Activated B cell treated with CpG ODN at 0.5 μM for 24 hours (primary cell): ENCODE results near the gene MDM4. TPM values are rescaled to one million over a fixed set of nuclear protein-coding genes. Genes with fewer than 3 reads are reported as not detected.

Experiments
- ATAC-seq: fragments of 200-7000 bp; cut with Tn5 transposase; one replicate; pipeline ENCODE4 v1.10.0; 2021; ENCODE audit warnings: low read depth, mild to moderate bottlenecking, moderate library complexity
- CTCF ChIA-PET: fragments of 350-600 bp; sonication (Branson Sonifier 250); formaldehyde crosslinking; loops from one replicate; lab custom pipeline; 2021; ENCODE audit warnings: antibody characterized with exemption; lab: Charles Lee
- POLR2A ChIA-PET: fragments of 350-600 bp; sonication (Branson Sonifier 250); formaldehyde crosslinking; loops from one replicate; lab custom pipeline; 2021; ENCODE audit warnings: antibody characterized with exemption; lab: Charles Lee
- DNase-seq: peaks from one replicate; pipeline ENCODE4 v3.0.0; 2022
- H3K27ac Mint-ChIP-seq: one replicate; pipeline ENCODE4 v1.8.0; 2020; ENCODE audit warnings: mixed read lengths
- H3K27me3 Mint-ChIP-seq: one replicate; pipeline ENCODE4 v1.8.0; 2021; ENCODE audit warnings: mixed read lengths
- H3K36me3 Mint-ChIP-seq: one replicate; pipeline ENCODE4 v1.8.0; 2021; ENCODE audit warnings: low read depth, mixed read lengths
- H3K4me1 Mint-ChIP-seq: one replicate; pipeline ENCODE4 v1.8.0; 2021; ENCODE audit warnings: mixed read lengths
- H3K4me3 Mint-ChIP-seq: one replicate; pipeline ENCODE4 v1.8.0; 2020; ENCODE audit warnings: mild to moderate bottlenecking, mixed read lengths
- H3K9me3 Mint-ChIP-seq: one replicate; pipeline ENCODE4 v1.8.0; 2020; ENCODE audit warnings: mixed read lengths
- intact Hi-C: fragments of 100-400 bp; cut with micrococcal nuclease; formaldehyde crosslinking; loops from one replicate; pipeline ENCODE4 v1.15.1; 2024
- total RNA-seq: library from RNA; stranded (reverse); gene quantifications from 2 replicates; pipeline ENCODE4 v1.2.3, GENCODE V29; 2022
- TF ChIP-seq, protein P1 (sequence below): fragments of 200-600 bp; IDR thresholded peaks from one replicate; pipeline ENCODE4 v1.8.0; 2022; ENCODE audit warnings: antibody characterized with exemption, mild to moderate bottlenecking

MDM4 gene, protein sequence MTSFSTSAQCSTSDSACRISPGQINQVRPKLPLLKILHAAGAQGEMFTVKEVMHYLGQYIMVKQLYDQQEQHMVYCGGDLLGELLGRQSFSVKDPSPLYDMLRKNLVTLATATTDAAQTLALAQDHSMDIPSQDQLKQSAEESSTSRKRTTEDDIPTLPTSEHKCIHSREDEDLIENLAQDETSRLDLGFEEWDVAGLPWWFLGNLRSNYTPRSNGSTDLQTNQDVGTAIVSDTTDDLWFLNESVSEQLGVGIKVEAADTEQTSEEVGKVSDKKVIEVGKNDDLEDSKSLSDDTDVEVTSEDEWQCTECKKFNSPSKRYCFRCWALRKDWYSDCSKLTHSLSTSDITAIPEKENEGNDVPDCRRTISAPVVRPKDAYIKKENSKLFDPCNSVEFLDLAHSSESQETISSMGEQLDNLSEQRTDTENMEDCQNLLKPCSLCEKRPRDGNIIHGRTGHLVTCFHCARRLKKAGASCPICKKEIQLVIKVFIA
- 221 and 264 TPM in 2 replicates for total RNA-seq

DNA sequence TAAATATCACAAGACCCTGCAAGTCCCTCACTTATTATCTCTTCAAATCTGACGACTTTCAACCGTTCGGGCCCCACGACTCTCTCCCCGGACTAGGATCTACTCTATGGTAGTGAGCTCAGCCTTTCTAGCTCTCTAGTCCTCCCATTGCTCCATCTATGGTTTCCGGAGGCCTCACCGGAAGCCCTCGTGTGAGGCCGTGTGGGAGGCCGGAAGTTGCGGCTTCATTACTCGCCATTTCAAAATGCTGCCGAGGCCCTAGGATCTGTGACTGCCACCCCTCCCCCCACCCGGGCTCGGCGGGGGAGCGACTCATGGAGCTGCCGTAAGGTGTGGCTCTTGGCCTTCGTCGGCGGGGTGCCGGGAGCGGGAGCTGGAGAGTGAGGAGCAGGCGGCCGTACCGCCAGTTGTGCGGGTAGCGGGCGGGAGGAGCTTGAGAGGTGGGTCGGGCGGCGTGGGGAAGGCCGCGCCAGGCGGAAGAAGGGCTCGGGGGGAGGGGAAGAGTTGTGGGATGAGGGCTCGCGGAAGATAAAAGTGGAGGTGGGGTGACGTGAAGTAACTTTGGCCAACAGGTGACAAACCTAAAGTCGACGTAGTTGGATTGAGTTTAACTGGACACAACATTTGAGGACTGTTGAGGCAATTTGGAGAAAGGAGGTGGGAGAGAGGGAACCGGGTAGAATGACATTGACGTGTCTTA is at the start of gene MDM4:
TSS of gene MDM4 (plus strand) at position 227 of the 700 bp plus-strand sequence. CDS start 9,113 bp downstream, outside the sequence.
- H3K36me3 Mint-ChIP-seq = peaks cover 34% of the 10 kb centered on the region
- no peaks in the 10 kb centered on the region for H3K9me3 Mint-ChIP-seq
- no peak within 1 kb of the TSS for H3K27ac Mint-ChIP-seq
- peak; percentile 91 for DNase-seq
- peaks cover 80% of the 10 kb centered on the region for H3K4me1 Mint-ChIP-seq
- intact Hi-C loops = loop anchor here (1.0 to 10.0 kb wide), 7 partner anchors 9 to 798 kb away; partner anchors contain the start of genes SNRPE, ZBED6 and ZC3H11A
- CTCF ChIA-PET = interaction anchor here (0.7 to 3.6 kb wide), 11 partner anchors 9 to 291 kb away, joined by 3 to 16 read pairs (median 4); no protein-coding TSS in a partner anchor
- POLR2A ChIA-PET = interaction anchor here (0.6 to 6.5 kb wide), 26 partner anchors 8 to 695 kb away, joined by 3 to 133 read pairs (median 6); partner anchors contain the start of genes PIK3C2B and PPP1R15B
- H3K27me3 Mint-ChIP-seq = no peaks in the 10 kb centered on the region
- H3K4me3 Mint-ChIP-seq = no peak within 1 kb of the TSS
- TF ChIP-seq, protein P1, sequence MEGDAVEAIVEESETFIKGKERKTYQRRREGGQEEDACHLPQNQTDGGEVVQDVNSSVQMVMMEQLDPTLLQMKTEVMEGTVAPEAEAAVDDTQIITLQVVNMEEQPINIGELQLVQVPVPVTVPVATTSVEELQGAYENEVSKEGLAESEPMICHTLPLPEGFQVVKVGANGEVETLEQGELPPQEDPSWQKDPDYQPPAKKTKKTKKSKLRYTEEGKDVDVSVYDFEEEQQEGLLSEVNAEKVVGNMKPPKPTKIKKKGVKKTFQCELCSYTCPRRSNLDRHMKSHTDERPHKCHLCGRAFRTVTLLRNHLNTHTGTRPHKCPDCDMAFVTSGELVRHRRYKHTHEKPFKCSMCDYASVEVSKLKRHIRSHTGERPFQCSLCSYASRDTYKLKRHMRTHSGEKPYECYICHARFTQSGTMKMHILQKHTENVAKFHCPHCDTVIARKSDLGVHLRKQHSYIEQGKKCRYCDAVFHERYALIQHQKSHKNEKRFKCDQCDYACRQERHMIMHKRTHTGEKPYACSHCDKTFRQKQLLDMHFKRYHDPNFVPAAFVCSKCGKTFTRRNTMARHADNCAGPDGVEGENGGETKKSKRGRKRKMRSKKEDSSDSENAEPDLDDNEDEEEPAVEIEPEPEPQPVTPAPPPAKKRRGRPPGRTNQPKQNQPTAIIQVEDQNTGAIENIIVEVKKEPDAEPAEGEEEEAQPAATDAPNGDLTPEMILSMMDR = no peak
- peak; percentile 80 for ATAC-seq

DNA sequence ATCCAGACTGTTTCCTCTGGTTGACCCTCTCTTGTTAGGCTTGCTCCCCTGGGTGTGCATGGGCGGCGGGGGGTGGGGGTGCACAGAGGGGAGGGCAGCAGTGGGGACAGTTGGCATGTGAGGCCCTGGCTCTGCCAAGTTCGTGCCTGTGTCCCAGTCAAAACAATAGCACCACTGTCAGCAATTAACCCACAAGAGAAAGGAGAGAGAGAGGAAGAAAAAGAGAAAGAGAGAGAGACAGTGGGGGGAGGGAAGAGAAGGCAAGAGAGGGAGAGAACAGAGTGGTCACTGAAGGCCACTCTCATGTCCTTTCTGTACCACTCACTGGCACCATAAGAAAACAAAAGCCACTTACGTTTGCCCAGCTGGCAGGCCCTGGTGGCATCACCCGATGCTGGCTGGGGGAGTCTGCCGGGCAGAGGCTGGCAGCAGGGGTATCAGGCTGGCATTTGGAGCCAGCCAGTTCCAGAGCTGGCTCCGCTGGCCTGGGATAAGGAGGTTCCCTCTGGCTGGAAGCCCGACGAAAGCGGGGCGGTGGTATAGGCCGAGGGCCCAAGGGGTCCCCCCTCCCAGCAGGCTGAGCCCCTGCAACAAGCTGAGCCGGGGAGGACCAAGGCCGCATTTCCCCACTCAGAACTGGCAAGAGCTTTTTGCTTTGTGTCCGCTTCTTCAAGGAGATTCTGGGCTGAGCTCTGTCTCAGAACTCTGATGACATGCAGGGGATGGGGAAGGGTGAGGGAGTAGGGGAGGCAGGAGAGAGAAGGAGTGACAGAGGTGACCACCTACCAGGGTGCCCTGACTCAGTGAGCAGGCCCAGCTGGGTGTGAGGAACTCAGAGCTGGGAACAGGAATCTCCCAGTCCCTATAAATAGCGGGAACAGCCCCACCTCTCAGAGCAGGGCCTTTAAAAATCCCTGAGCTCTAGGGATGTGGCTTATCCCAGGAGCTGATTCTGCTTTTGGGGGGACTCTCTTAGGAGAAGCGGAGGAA is 49.5 kb upstream of the MDM4 start:
- H3K36me3 Mint-ChIP-seq = peaks cover 71% of the 10 kb centered on the region
- H3K27ac Mint-ChIP-seq = peak overlapping the region; percentile 94
- peak overlapping the region; percentile 52 for H3K4me3 Mint-ChIP-seq

DNA sequence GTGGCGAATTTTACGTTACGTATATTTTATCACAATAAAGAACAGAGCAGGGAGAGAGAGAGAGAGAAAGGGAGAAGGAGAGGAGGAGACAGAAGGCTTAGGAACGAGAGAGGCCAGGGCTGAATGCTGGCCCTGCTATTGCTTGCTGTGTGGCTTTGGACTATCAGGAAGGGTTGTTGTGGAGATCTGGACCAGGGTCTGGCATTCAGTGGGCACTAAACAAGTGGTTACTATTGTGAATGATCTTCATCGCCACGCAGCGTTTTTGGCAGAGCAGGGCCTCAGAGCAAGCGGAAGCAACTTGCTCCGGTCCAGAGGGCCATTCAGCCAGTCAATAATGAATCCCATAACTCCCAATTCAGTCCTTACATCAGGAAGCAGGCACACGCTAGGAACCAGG is 48.0 kb upstream of the MDM4 start:
- POLR2A ChIA-PET = no interaction called here
- peaks cover 73% of the 10 kb centered on the region for H3K36me3 Mint-ChIP-seq

More for the DNA sequence above, 49.5 kb upstream of the MDM4 start:
- DNase-seq (no peak), ATAC-seq (no peak)
- POLR2A ChIA-PET = interaction anchor here (0.7 to 7.3 kb wide), 15 partner anchors 8 to 50 kb away, joined by 4 to 127 read pairs (median 7); partner anchors contain the start of genes MDM4 and PIK3C2B
- CTCF ChIA-PET = interaction anchor here (0.9 to 5.1 kb wide), 14 partner anchors 9 to 340 kb away, joined by 3 to 40 read pairs (median 5); partner anchors contain the start of gene PIK3C2B
- TF ChIP-seq, protein P1 = no peak
- Mint-ChIP-seq H3K9me3 (no peaks in the 10 kb centered on the region), H3K27me3 (no peaks in the 10 kb centered on the region), H3K4me1 (peaks cover 77% of the 10 kb centered on the region)
- intact Hi-C loops = loop anchor here (1.0 kb wide), 4 partner anchors 10 to 28 kb away; partner anchors contain the start of gene PIK3C2B

DNA sequence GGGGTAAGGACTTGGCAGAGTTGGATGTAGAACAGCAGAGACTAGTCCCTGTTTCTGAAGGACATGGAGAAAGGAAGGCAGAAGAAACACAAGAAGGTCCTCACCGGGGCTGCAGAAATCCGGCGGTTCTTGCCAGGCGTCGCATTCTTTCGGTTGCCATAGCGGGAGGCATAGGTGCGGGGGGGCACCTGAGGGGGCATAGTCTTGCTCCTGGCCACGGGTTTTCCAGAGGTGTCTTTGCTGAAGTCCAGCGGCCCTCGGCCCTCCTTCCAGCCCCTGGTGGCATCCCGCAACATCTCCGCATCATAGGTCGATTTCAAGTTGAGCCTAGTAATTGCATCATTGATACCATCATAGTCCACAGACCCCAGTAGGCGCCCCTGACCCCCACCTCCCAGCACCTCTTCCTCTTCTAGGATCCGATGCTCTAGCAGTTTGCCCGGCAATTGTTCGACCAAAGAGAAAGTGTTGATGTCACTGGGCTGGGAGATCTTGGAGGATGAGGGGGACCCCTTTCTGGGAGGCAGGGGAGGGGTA is 47.4 kb upstream of the MDM4 start:
- CTCF ChIA-PET = no interaction called here
- intact Hi-C loops = no loop called here
- H3K27ac Mint-ChIP-seq = no peak overlapping the region
- no peaks in the 10 kb centered on the region for H3K27me3 Mint-ChIP-seq
- POLR2A ChIA-PET = interaction anchor here (0.8 kb wide), 2 partner anchors 12 to 13 kb away, joined by 3 read pairs; no protein-coding TSS in a partner anchor
- ATAC-seq = no peak
- TF ChIP-seq, protein P1 = no peak
- H3K36me3 Mint-ChIP-seq = peaks cover 72% of the 10 kb centered on the region
- no peaks in the 10 kb centered on the region for H3K9me3 Mint-ChIP-seq
- peaks cover 73% of the 10 kb centered on the region for H3K4me1 Mint-ChIP-seq
- H3K4me3 Mint-ChIP-seq = no peak overlapping the region
- DNase-seq = no peak

More for the DNA sequence above, 48.0 kb upstream of the MDM4 start:
- DNase-seq (no peak), ATAC-seq (no peak)
- Mint-ChIP-seq H3K4me1 (peaks cover 73% of the 10 kb centered on the region), H3K27ac (no peak overlapping the region), H3K9me3 (no peaks in the 10 kb centered on the region), H3K27me3 (no peaks in the 10 kb centered on the region), H3K4me3 (no peak overlapping the region)
- TF ChIP-seq, protein P1 = no peak
- intact Hi-C loops = no loop called here
- CTCF ChIA-PET = interaction anchor here (2.6 kb wide), 1 partner anchor 35 kb away, joined by 12 read pairs; no protein-coding TSS in a partner anchor
